Motor neuron (in vitro differentiated cells): Measurements from ENCODE around the gene MCHR2. TPM values are rescaled to one million over a fixed set of nuclear protein-coding genes. Genes with fewer than 3 reads are reported as not detected.

Experiments
- ATAC-seq, 8 experiments: fragments of 200-7000 bp; cut with Tn5 transposase; replicated peaks in 6 of 8; 2 replicates each; pipeline ENCODE4 v1.8.0; 2021; ENCODE audit warnings: mild to moderate bottlenecking in 8 of 8, moderate library complexity in 8 of 8
- H3K27ac ChIP-seq, 2 donors: fragments of 250-450 bp; sonication (Bioruptor Pico); 2 replicates each; pipeline ENCODE4 v1.9.0; 2021; ENCODE audit warnings: antibody characterized with exemption in 2 of 2, mild to moderate bottlenecking in 2 of 2, moderate library complexity in 1 of 2
- H3K4me1 ChIP-seq, 2 donors: fragments of 250-450 bp; sonication (Bioruptor Pico); replicated peaks in 1 of 2; 2 replicates each; pipeline ENCODE4 v1.6.1; 2021; ENCODE audit warnings: antibody characterized with exemption in 2 of 2, mild to moderate bottlenecking in 2 of 2, moderate library complexity in 1 of 2
- H3K4me3 ChIP-seq, 5 donors: fragments of 250-450 bp; sonication (Bioruptor Pico); 2 replicates each; pipeline ENCODE4 v1.9.0; 2021; ENCODE audit warnings: antibody characterized with exemption in 5 of 5, mild to moderate bottlenecking in 5 of 5, moderate library complexity in 4 of 5
- WGBS, 10 experiments: fragments of 450-650 bp; shearing (Covaris generic); methylation state at CpG; one replicate each; pipeline ENCODE4 v1.0.0; 2022; 5-methylcytosine and 5-hydroxymethylcytosine counted together
- in situ Hi-C, 9 experiments: fragments of 400-800 bp; cut with MboI; loops; one replicate each; pipeline ENCODE4 v1.15.0; 2021; ENCODE audit warnings: low sequenced_read_pairs in 9 of 9, low pct_unique_long_range_greater_than_20kb in 2 of 9; ENCODE audit not compliant: unreplicated experiment in 9 of 9
- total RNA-seq, 8 experiments: library from RNA; unstranded; fragments of 300-600 nt; gene quantifications; 2 replicates each; pipeline versions ENCODE4 v1.2.3 to v1.2.4, GENCODE V29; 2022

Gene MCHR2
- total RNA-seq, 8 experiments from 2014 or later = 0.21 TPM; not detected in 6

- Histone ChIP-seq H3K4me1 (no peaks in the 10 kb centered on the region), H3K4me3 (no peak overlapping the region), H3K27ac (no peak overlapping the region)
- 0 to 100% (median 60%) methylated on average over 1 of the region's 1 CpG; no CpG with 5 or more reads in 3 of the 10 experiments for WGBS, 10 experiments
- in situ Hi-C loops = no loop called here
- no peak for ATAC-seq
These were observed 14.1 kb downstream of the MCHR2 start for GRCh38 chr6:99979953-99980352.

DNA sequence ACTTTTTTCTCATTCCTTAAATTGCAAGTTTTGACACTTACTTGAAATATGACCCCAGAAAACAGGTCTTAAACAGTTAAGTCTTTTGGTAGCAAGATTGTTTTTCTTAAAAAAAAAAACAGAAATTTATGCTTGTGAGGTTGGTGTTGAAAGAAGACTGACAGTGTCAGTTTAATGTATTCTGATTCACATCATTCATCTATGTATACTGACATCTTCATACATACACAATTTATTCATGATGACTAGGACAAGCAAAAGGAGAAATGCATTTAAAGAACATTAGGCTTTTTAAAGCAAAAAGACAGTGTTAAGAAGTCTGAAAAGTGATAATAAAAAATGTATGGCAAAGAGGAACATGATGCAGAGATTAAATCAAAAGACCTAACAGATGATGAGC, 27.0 kb downstream of the MCHR2 start:
- in situ Hi-C loops = no loop called here
- no peak for ATAC-seq
- no peak overlapping the region for H3K27ac ChIP-seq
- H3K4me3 ChIP-seq = no peak overlapping the region
- no peaks in the 10 kb centered on the region for H3K4me1 ChIP-seq

DNA sequence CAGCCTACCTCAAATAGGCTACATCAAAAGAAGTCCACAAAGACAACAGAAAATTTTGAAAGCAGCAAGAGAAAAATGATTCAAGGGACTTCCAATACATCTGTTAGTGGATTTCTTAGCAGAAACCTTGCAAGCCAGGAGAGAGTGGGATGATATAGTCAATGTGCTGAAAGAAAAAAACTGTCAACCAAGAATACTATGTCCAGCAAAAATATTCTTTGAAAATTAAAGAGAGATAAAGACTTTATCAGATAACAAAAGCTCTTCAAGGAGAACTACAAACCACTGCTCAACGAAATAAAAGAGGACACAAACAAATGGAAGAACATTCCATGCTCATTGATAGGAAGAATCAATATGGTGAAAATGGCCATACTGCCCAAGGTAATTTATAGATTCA, 34.0 kb downstream of the MCHR2 start:
- in situ Hi-C loops = no loop called here
- no peaks in the 10 kb centered on the region for H3K4me1 ChIP-seq
- no peak overlapping the region for H3K4me3 ChIP-seq
- ATAC-seq = no peak
- 0 to 77% (median 50%) methylated on average over 1 of the region's 1 CpG; no CpG with 5 or more reads in 4 of the 10 experiments for WGBS, 10 experiments
- H3K27ac ChIP-seq = no peak overlapping the region

- in situ Hi-C loops = no loop called here
- no peak for ATAC-seq
- 0 to 92% (median 62%) methylated on average over 1 to 5 of the region's 5 CpGs; no CpG with 5 or more reads in 1 of the 10 experiments for WGBS, 10 experiments
- no peaks in the 10 kb centered on the region for H3K4me1 ChIP-seq
- no peak overlapping the region for H3K27ac ChIP-seq
- no peak overlapping the region for H3K4me3 ChIP-seq
These were observed 42.8 kb downstream of the MCHR2 start for GRCh38 chr6:99951016-99951805.

DNA sequence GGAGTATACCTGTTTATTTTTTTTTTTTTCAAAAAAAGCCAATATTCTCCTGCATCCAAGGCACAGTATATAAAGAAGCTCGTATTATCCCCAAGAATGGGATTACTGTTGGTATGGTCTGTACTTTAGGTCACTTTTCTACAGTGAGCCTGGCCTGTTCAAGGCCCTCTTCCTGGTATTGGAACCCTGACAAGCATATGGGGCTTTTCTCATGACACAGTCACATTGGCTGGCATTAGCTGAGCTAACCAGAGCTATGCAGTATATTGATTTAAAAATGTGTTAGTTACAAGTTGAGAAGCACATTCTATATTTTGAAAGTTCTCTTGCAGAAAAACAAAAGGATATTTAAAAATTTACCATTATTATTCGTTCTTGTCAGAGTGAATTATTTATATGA, 48.0 kb downstream of the MCHR2 start:
- Histone ChIP-seq H3K4me1 (no peaks in the 10 kb centered on the region), H3K4me3 (no peak overlapping the region), H3K27ac (no peak overlapping the region)
- in situ Hi-C loops = no loop called here
- ATAC-seq = no peak
- 10 to 88% (median 51%) methylated on average over 1 to 2 of the region's 2 CpGs for WGBS, 10 experiments

GRCh38 chr6:99943846-99944245, 50.2 kb downstream of the MCHR2 start:
- H3K4me1 ChIP-seq = no peaks in the 10 kb centered on the region
- H3K4me3 ChIP-seq = no peak overlapping the region
- H3K27ac ChIP-seq = no peak overlapping the region
- in situ Hi-C loops = no loop called here
- no peak for ATAC-seq

DNA sequence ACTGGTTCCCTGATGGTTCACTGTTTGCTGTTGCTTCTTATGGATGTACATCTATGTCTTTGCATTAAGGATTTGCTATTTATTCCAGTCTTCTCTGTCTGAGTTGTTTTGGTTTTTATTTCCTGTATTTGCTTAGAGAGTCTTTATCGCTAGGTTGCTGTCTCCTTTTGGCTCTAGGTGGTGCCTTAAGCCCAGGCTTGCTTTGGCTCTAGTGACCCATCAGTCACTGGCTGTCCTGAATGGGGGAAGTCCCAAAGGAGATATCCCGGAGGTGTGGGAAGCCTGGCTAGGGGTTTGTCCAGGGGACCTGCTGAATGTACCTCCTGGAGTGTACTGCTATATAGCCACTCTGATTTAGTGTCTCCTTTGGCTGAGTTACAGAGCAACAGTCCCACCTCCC, 53.4 kb downstream of the MCHR2 start:
- ATAC-seq = no peak
- WGBS, 10 experiments = 50 to 100% (median 92%) methylated on average over 1 to 2 of the region's 2 CpGs; no CpG with 5 or more reads in 3 of the 10 experiments
- H3K27ac ChIP-seq = no peak overlapping the region
- H3K4me1 ChIP-seq = no peaks in the 10 kb centered on the region
- in situ Hi-C loops = no loop called here
- H3K4me3 ChIP-seq = no peak overlapping the region

GRCh38 chr6:99933129-99933528, 60.9 kb downstream of the MCHR2 start:
- peak in 3 of 8 experiments; percentile 35 to 53 (median 51) for ATAC-seq
- in situ Hi-C loops = no loop called here
- H3K4me3 ChIP-seq = no peak overlapping the region

GRCh38 chr6:99912657-99913056, 81.4 kb downstream of the MCHR2 start:
- no peaks in the 10 kb centered on the region for H3K4me1 ChIP-seq
- H3K4me3 ChIP-seq = no peak overlapping the region
- WGBS, 10 experiments = 17 to 70% (median 49%) methylated on average over 2 to 4 of the region's 4 CpGs
- in situ Hi-C loops = no loop called here
- ATAC-seq = no peak
- no peak overlapping the region for H3K27ac ChIP-seq

More at GRCh38 chr6:99933129-99933528, 60.9 kb downstream of the MCHR2 start:
- H3K4me1 ChIP-seq = no peaks in the 10 kb centered on the region
- no peak overlapping the region for H3K27ac ChIP-seq

- Histone ChIP-seq H3K4me3 (no peak overlapping the region), H3K27ac (no peak overlapping the region), H3K4me1 (no peaks in the 10 kb centered on the region)
- ATAC-seq = peak in 4 of 8 experiments; percentile 36 to 82 (median 75)
- in situ Hi-C loops = no loop called here
- WGBS, 10 experiments = 0 to 76% (median 60%) methylated on average over 1 to 4 of the region's 4 CpGs
These were observed 88.6 kb downstream of the MCHR2 start for GRCh38 chr6:99905209-99906106.

- H3K4me3 ChIP-seq = no peak overlapping the region
- in situ Hi-C loops = no loop called here
- no peaks in the 10 kb centered on the region for H3K4me1 ChIP-seq
- 8 to 84% (median 64%) methylated on average over 2 to 6 of the region's 6 CpGs for WGBS, 10 experiments
- ATAC-seq = no peak
- no peak overlapping the region for H3K27ac ChIP-seq
These were observed 92.2 kb downstream of the MCHR2 start for GRCh38 chr6:99901596-99902384.

DNA sequence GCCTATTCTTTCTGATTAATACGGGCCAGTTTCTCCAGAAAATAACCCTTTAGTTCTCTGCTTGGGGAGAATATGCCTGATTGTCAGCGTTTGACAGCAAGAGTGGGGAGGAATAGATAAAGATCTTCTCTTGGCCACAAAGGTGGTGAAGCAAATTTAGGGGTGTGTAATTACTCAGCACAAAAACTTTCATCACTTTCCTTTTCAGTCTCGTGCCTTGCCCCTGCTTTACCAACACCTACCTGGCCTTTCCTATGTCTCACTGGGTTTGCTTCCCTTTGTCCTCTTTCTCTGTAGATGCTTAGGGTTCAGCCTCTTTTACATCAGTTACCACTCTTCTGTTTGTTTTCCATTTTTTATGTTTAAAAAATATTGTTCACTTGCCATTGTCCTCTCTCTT, 99.2 kb downstream of the MCHR2 start:
- Histone ChIP-seq H3K27ac (no peak overlapping the region), H3K4me1 (no peaks in the 10 kb centered on the region), H3K4me3 (no peak overlapping the region)
- WGBS, 10 experiments = 23 to 95% (median 75%) methylated on average over 1 to 3 of the region's 3 CpGs; no CpG with 5 or more reads in 1 of the 10 experiments
- ATAC-seq = no peak
- in situ Hi-C loops = loop anchor here in 1 of 9 experiments (25.0 kb wide), 1 partner anchor 192 kb away; no protein-coding TSS in a partner anchor

- peaks cover 0 to 9% of the 10 kb centered on the region in 2 donors for H3K4me1 ChIP-seq
- no peak for ATAC-seq
- no peak overlapping the region for H3K4me3 ChIP-seq
- in situ Hi-C loops = loop anchor here in 1 of 9 experiments (25.0 kb wide), 1 partner anchor 200 kb away; no protein-coding TSS in a partner anchor
- H3K27ac ChIP-seq = no peak overlapping the region
These were observed 107.0 kb downstream of the MCHR2 start for GRCh38 chr6:99887066-99887465.
